H1 (cell line): ENCODE measurements around the gene BPIFB2. TPM values are rescaled to one million over a fixed set of nuclear protein-coding genes. Genes with fewer than 3 reads are reported as not detected.

Experiments
- CTCF ChIA-PET: fragments of 300-600 bp; sonication (Branson Sonifier 250); formaldehyde crosslinking; loops from one replicate; lab custom pipeline; 2021; ENCODE audit not compliant: partially characterized antibody; lab: Charles Lee
- POLR2A ChIA-PET: fragments of 300-600 bp; sonication (Branson Sonifier 250); formaldehyde crosslinking; loops from one replicate; lab custom pipeline; 2021; ENCODE audit warnings: inconsistent platforms; ENCODE audit not compliant: partially characterized antibody; lab: Charles Lee
- DNase-seq, 2 experiments: peaks; one replicate each; pipeline versions ENCODE4 v3.0.0 to v3.0.0-alpha.2; 2010 to 2022; ENCODE audit warnings: low spot score in 2 of 2, low read depth in 1 of 2, mixed read lengths in 1 of 2
- FAIRE-seq: peaks from 2 replicates; lab custom pipeline; 2011; peaks lifted over from hg19 to GRCh38; lab: Jason Lieb, UNC
- H2AFZ ChIP-seq: 2 replicates; pipeline ENCODE4 v1.8.1; 2012; ENCODE audit warnings: low read length, inconsistent platforms
- H2AK5ac ChIP-seq: 2 replicates; pipeline ENCODE4 v1.6.1; 2013; ENCODE audit warnings: low read depth, low read length
- H2BK120ac ChIP-seq: replicated peaks from 2 replicates; pipeline ENCODE3; 2013; ENCODE audit warnings: low read depth, low read length, inconsistent platforms
- H2BK12ac ChIP-seq: 2 replicates; pipeline ENCODE4 v1.6.1; 2013; ENCODE audit warnings: low read depth, low read length
- H2BK15ac ChIP-seq: 2 replicates; pipeline ENCODE4 v1.6.1; 2013; ENCODE audit warnings: low read length
- H2BK20ac ChIP-seq: 2 replicates; pipeline ENCODE4 v1.6.1; 2013; ENCODE audit warnings: low read length
- H2BK5ac ChIP-seq: 2 replicates; pipeline ENCODE4 v1.6.1; 2013; ENCODE audit warnings: low read depth, low read length
- H3K14ac ChIP-seq: 2 replicates; pipeline ENCODE4 v1.6.1; 2013; ENCODE audit warnings: inconsistent platforms; ENCODE audit not compliant: insufficient read length
- H3K18ac ChIP-seq: 2 replicates; pipeline ENCODE4 v1.6.1; 2013; ENCODE audit warnings: low read length; ENCODE audit errors: extremely low read depth
- H3K23ac ChIP-seq: 2 replicates; pipeline ENCODE4 v1.6.1; 2013; ENCODE audit warnings: inconsistent platforms; ENCODE audit not compliant: insufficient read length
- H3K23me2 ChIP-seq: 2 replicates; pipeline ENCODE4 v1.6.1; 2013; ENCODE audit warnings: low read depth, low read length
- H3K27ac ChIP-seq: 2 replicates; pipeline ENCODE4 v1.6.1; 2011; ENCODE audit warnings: low read depth, low read length, inconsistent platforms
- H3K27me3 ChIP-seq, 4 experiments: replicated peaks in 1 of 4; 1 replicate in 1 of 4; 2 replicates in 3 of 4; pipeline versions ENCODE4 v1.6.1 to v1.8.1; 2011 to 2013; ENCODE audit warnings: low read length in 3 of 4, mild to moderate bottlenecking in 3 of 4, inconsistent platforms in 2 of 4, mixed read lengths in 2 of 4, moderate library complexity in 1 of 4; ENCODE audit not compliant: control insufficient read depth in 3 of 4, insufficient read depth in 3 of 4; ENCODE audit errors: extremely low read depth in 1 of 4
- H3K36me3 ChIP-seq, 4 experiments: 2 replicates each; pipeline versions ENCODE4 v1.6.1 to v1.8.1; 2011 to 2013; ENCODE audit warnings: mild to moderate bottlenecking in 4 of 4, low read length in 3 of 4, moderate library complexity in 2 of 4, control low read depth in 1 of 4, inconsistent platforms in 1 of 4; ENCODE audit not compliant: insufficient read depth in 4 of 4, control insufficient read depth in 2 of 4
- H3K4ac ChIP-seq: replicated peaks from 2 replicates; pipeline ENCODE3; 2013; ENCODE audit warnings: low read length, low read depth, mixed read lengths, inconsistent platforms; ENCODE audit not compliant: insufficient read length
- H3K4me1 ChIP-seq, 4 experiments: replicated peaks in 1 of 4; 1 replicate in 1 of 4; 2 replicates in 3 of 4; pipeline versions ENCODE4 v1.6.1 to v1.8.1; 2011 to 2013; ENCODE audit warnings: low read length in 3 of 4, inconsistent platforms in 2 of 4, mixed read lengths in 1 of 4; ENCODE audit not compliant: insufficient read depth in 4 of 4, control insufficient read depth in 3 of 4
- H3K4me2 ChIP-seq, 2 experiments: 2 replicates each; pipeline versions ENCODE4 v1.6.1 to v1.8.1; 2011 to 2013; ENCODE audit warnings: low read depth in 2 of 2, low read length in 2 of 2, control low read depth in 1 of 2, inconsistent platforms in 1 of 2, mild to moderate bottlenecking in 1 of 2; ENCODE audit not compliant: insufficient read depth in 1 of 2
- H3K4me3 ChIP-seq, 4 experiments: fragments of 200-600, 300-600 bp in 1 of 4; sonication (generic), shearing (Covaris generic), sonication (Bioruptor Twin) in 1 of 4; 2 replicates each; pipeline versions ENCODE4 v1.5.1 to v1.8.1; 2011 to 2016; ENCODE audit warnings: low read length in 4 of 4, low read depth in 3 of 4, control low read depth in 2 of 4, inconsistent platforms in 2 of 4, mild to moderate bottlenecking in 2 of 4, mixed read lengths in 1 of 4, moderate library complexity in 1 of 4; ENCODE audit not compliant: insufficient read depth in 2 of 4; ENCODE audit errors: extremely low read depth in 1 of 4
- H3K56ac ChIP-seq: replicated peaks from 2 replicates; pipeline ENCODE3; 2013; ENCODE audit warnings: low read depth, mild to moderate bottlenecking, mixed read lengths, low read length, inconsistent platforms; ENCODE audit not compliant: insufficient read length
- H3K79me1 ChIP-seq: 2 replicates; pipeline ENCODE4 v1.6.1; 2013; ENCODE audit warnings: low read depth, low read length, control low read depth
- H3K79me2 ChIP-seq, 2 experiments: 2 replicates each; pipeline versions ENCODE4 v1.6.1 to v1.8.1; 2012 to 2013; ENCODE audit warnings: low read length in 2 of 2, mild to moderate bottlenecking in 2 of 2, inconsistent platforms in 1 of 2; ENCODE audit not compliant: insufficient read depth in 2 of 2, control insufficient read depth in 1 of 2
- H3K9ac ChIP-seq, 4 experiments: replicated peaks in 1 of 4; 1 replicate in 1 of 4; 2 replicates in 3 of 4; pipeline versions ENCODE4 v1.6.1 to v1.8.1; 2011 to 2013; ENCODE audit warnings: low read depth in 3 of 4, low read length in 3 of 4, control low read depth in 2 of 4, mild to moderate bottlenecking in 2 of 4, moderate library complexity in 2 of 4, inconsistent platforms in 1 of 4; ENCODE audit errors: extremely low read depth in 1 of 4
- H3K9me3 ChIP-seq, 2 experiments: 2 replicates each; pipeline versions ENCODE4 v1.6.1 to v1.8.1; 2012 to 2013; ENCODE audit warnings: mild to moderate bottlenecking in 2 of 2, moderate library complexity in 2 of 2, control low read depth in 1 of 2, inconsistent platforms in 1 of 2, low read depth in 1 of 2, low read length in 1 of 2, mixed read lengths in 1 of 2; ENCODE audit not compliant: insufficient read depth in 2 of 2
- H4K20me1 ChIP-seq, 2 experiments: replicated peaks in 1 of 2; 2 replicates each; pipeline versions ENCODE3 to v1.8.1; 2011 to 2013; ENCODE audit warnings: inconsistent platforms in 2 of 2, low read length in 2 of 2, mild to moderate bottlenecking in 1 of 2; ENCODE audit not compliant: insufficient read depth in 2 of 2, control insufficient read depth in 1 of 2
- H4K5ac ChIP-seq: 2 replicates; pipeline ENCODE4 v1.6.1; 2013; ENCODE audit warnings: low read length, low read depth, mixed read lengths, inconsistent platforms; ENCODE audit not compliant: insufficient read length
- H4K8ac ChIP-seq: 2 replicates; pipeline ENCODE4 v1.8.0; 2013; ENCODE audit warnings: mild to moderate bottlenecking, moderate library complexity, low read length, inconsistent platforms; ENCODE audit not compliant: insufficient read depth; ENCODE audit errors: extremely low read depth
- H4K91ac ChIP-seq: replicated peaks from 2 replicates; pipeline ENCODE3; 2013; ENCODE audit warnings: low read length, mixed read lengths, inconsistent platforms; ENCODE audit not compliant: insufficient read length
- ASH2L ChIP-seq: fragments of 200-600, 300-600 bp; sonication (generic); IDR thresholded peaks from one replicate; pipeline ENCODE4 v1.7.1; 2017; ENCODE audit warnings: low read length
- BRCA1 ChIP-seq: IDR thresholded peaks from 2 replicates; pipeline ENCODE4 v1.6.1; 2012; ENCODE audit warnings: low read depth, low read length, improper control_type of control experiment
- CEBPB ChIP-seq: IDR thresholded peaks from 2 replicates; pipeline ENCODE4 v1.6.1; 2012; ENCODE audit warnings: low read depth, low read length
- EP300 ChIP-seq, 2 experiments: IDR thresholded peaks; 1 replicate in 1 of 2; 2 replicates in 1 of 2; pipeline ENCODE4 v1.6.1; 2011 to 2012; ENCODE audit warnings: low read depth in 2 of 2, low read length in 2 of 2, mild to moderate bottlenecking in 2 of 2, borderline replicate concordance in 1 of 2, inconsistent platforms in 1 of 2, moderate library complexity in 1 of 2
- HDAC2 ChIP-seq, 2 experiments: fragments of 300-600 bp in 1 of 2; sonication (generic) in 1 of 2; IDR thresholded peaks; 2 replicates each; pipeline ENCODE4 v1.6.1; 2011 to 2012; ENCODE audit warnings: low read depth in 2 of 2, low read length in 2 of 2, mild to moderate bottlenecking in 2 of 2, moderate library complexity in 2 of 2, borderline replicate concordance in 1 of 2, inconsistent platforms in 1 of 2
- NRF1 ChIP-seq: IDR thresholded peaks from 2 replicates; pipeline ENCODE4 v1.6.1; 2011; ENCODE audit warnings: mild to moderate bottlenecking, low read depth, low read length, improper control_type of control experiment
- PHF8 ChIP-seq: fragments of 200-600 bp; sonication (generic); conservative IDR thresholded peaks from 2 replicates; pipeline ENCODE4 v1.7.1; 2012; ENCODE audit warnings: low read depth, mild to moderate bottlenecking, inconsistent platforms, low read length, moderate library complexity
- RNF2 ChIP-seq: fragments of 200-900, 300-1000 bp; sonication (generic); IDR thresholded peaks from 2 replicates; pipeline ENCODE4 v1.7.1; 2016; ENCODE audit warnings: borderline replicate concordance, low read depth, mild to moderate bottlenecking, antibody characterized with exemption, low read length; ENCODE audit not compliant: poor library complexity, severe bottlenecking; ENCODE audit errors: missing control alignments
- SP2 ChIP-seq: IDR thresholded peaks from 2 replicates; pipeline ENCODE4 v1.6.1; 2012; ENCODE audit warnings: mild to moderate bottlenecking, low read length, inconsistent platforms
- TBP ChIP-seq: IDR thresholded peaks from 2 replicates; pipeline ENCODE4 v1.6.1; 2011; ENCODE audit warnings: low read depth, low read length, improper control_type of control experiment
- ZNF274 ChIP-seq: IDR thresholded peaks from 2 replicates; pipeline ENCODE4 v1.7.0; 2012; ENCODE audit warnings: low read length, borderline replicate concordance; ENCODE audit errors: extremely low read depth
- WGBS, 2 experiments: shearing (Covaris generic) in 1 of 2; methylation state at CpG; one replicate each; pipeline versions ENCODE4 v1.1.6 to v1.1.7; 2013 to 2015; ENCODE audit warnings: low lambda C conversion rate in 2 of 2, mixed read lengths in 2 of 2, inconsistent platforms in 1 of 2, low coverage in 1 of 2, missing lambda C conversion rate in 1 of 2; ENCODE audit not compliant: insufficient replicate concordance in 2 of 2, insufficient coverage in 1 of 2, insufficient read length in 1 of 2; ENCODE audit errors: extremely low coverage in 1 of 2, missing lambda C conversion rate in 1 of 2; 5-methylcytosine and 5-hydroxymethylcytosine counted together
- polyA plus RNA-seq, 7 experiments: library from polyadenylated mRNA; depleted of rRNA in 3 of 7; stranded (reverse) in 5 of 7; unstranded in 2 of 7; fragments of >200 nt in 5 of 7; fragments of 200-250 nt in 2 of 7; gene quantifications; 1 replicate in 5 of 7; 2 replicates in 1 of 7; 4 replicates in 1 of 7; pipeline versions ENCODE4 v1.2.1 to v1.2.3, GENCODE V29; 2011 to 2013; ENCODE audit warnings: missing spikeins in 2 of 7, mixed read lengths in 2 of 7
- total RNA-seq: library from RNA; stranded (reverse); fragmentation: NEBNext Ultra II Directional; extraction: Animal tissue kit (Norgen Biotek cat#: 25700); gene quantifications from 2 replicates; pipeline ENCODE4 v1.2.1, GENCODE V29; 2021
- TF ChIP-seq, protein P1 (sequence below): IDR thresholded peaks from 2 replicates; pipeline ENCODE4 v1.6.1; 2012; ENCODE audit warnings: low read length, inconsistent platforms

BPIFB2 gene
- total and polyA plus RNA-seq, 2 of the 8 experiments (the other 6 are each of a cell fraction or from before 2014, with no cell fraction given): not detected

DNA sequence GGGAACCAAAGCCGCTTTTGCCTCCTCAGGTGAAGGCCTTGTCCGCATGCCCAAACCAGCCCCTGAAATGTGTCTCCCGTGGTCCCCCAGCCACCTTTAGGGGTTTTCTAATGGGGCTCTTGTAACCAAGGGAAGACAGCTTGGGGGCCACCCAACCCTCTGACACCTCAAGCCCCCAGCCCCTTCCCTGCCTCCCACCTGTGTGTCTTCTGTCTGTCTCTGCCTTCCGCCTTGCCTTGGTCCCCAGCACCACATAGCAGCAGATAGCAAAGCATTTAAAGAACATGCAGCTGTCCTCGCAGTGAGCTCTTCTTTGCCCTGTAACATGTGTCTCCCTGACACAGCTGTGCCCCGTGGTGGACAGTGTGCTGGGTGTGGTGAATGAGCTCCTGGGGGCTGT, 55.8 kb downstream of the BPIFB2 start:
- Histone ChIP-seq H3K4me1 (no peaks in the 10 kb centered on the region), H3K23me2 (no peaks in the 10 kb centered on the region), H3K79me1 (no peaks in the 10 kb centered on the region), H3K14ac (no peak overlapping the region), H2AK5ac (no peak overlapping the region), H2AFZ (no peak overlapping the region), H3K9me3 (no peaks in the 10 kb centered on the region), H2BK12ac (no peak overlapping the region), H4K5ac (no peak overlapping the region), H3K36me3 (no peaks in the 10 kb centered on the region), H3K56ac (no peak overlapping the region), H2BK5ac (no peak overlapping the region), H3K4me2 (no peak overlapping the region), H4K8ac (no peak overlapping the region; the same call in 1 of the 2 replicates), H4K20me1 (no peaks in the 10 kb centered on the region), H2BK20ac (no peak overlapping the region), H2BK15ac (no peak overlapping the region), H3K9ac (no peak overlapping the region), H3K18ac (no peak overlapping the region), H3K27ac (no peak overlapping the region), H3K4me3 (no peak overlapping the region), H4K91ac (no peak overlapping the region), H3K27me3 (no peaks in the 10 kb centered on the region), H2BK120ac (no peak overlapping the region), H3K4ac (no peak overlapping the region), H3K23ac (no peak overlapping the region), H3K79me2 (no peaks in the 10 kb centered on the region)
- WGBS, 2 experiments: 82% methylated on average over 6 of the region's 6 CpGs; no CpG with 5 or more reads in 1 of the 2 experiments
- DNase-seq: no peak
- CTCF ChIA-PET: interaction anchor here (0.6 to 0.8 kb wide), 2 partner anchors 10 to 14 kb away, joined by 3 read pairs; no protein-coding TSS in a partner anchor
- FAIRE-seq: no peak
- TF ChIP-seq BRCA1 (no peak), NRF1 (no peak), TBP (no peak), PHF8 (no peak), CEBPB (no peak), EP300 (IDR thresholded peaks at IDR 0.05; ENCODE audit: borderline replicate concordance in 1 of 2, low read depth in 2 of 2, low read length in 2 of 2) (no peak), RNF2 (no peak), ASH2L (no peak), ZNF274 (no peak), SP2 (no peak), HDAC2 (IDR thresholded peaks at IDR 0.05; ENCODE audit: borderline replicate concordance in 1 of 2, low read depth in 2 of 2, low read length in 2 of 2) (no peak)
- TF ChIP-seq, protein P1, sequence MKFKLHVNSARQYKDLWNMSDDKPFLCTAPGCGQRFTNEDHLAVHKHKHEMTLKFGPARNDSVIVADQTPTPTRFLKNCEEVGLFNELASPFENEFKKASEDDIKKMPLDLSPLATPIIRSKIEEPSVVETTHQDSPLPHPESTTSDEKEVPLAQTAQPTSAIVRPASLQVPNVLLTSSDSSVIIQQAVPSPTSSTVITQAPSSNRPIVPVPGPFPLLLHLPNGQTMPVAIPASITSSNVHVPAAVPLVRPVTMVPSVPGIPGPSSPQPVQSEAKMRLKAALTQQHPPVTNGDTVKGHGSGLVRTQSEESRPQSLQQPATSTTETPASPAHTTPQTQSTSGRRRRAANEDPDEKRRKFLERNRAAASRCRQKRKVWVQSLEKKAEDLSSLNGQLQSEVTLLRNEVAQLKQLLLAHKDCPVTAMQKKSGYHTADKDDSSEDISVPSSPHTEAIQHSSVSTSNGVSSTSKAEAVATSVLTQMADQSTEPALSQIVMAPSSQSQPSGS: no peak
- POLR2A ChIA-PET: no interaction called here
